DOHH2 (cell line): ENCODE data around the gene REV1.

Experiments
- H3F3A ChIP-seq: fragments of 200-600 bp; sonication (generic), shearing (Covaris generic); 2 replicates; pipeline ENCODE4 v1.6.0; 2016; ENCODE audit warnings: antibody characterized with exemption, mild to moderate bottlenecking; ENCODE audit not compliant: control insufficient read depth, insufficient read depth
- H3K27ac ChIP-seq: fragments of 200-600 bp; sonication (generic); 2 replicates; pipeline ENCODE4 v1.5.1; 2014; ENCODE audit warnings: low read depth, mild to moderate bottlenecking, low read length, moderate library complexity
- H3K27me3 ChIP-seq: fragments of 200-600 bp; sonication (generic); 2 replicates; pipeline ENCODE4 v1.6.1; 2014; ENCODE audit warnings: mild to moderate bottlenecking, low read length, mixed read lengths; ENCODE audit not compliant: control insufficient read depth
- H3K36me3 ChIP-seq: fragments of 200-600 bp; sonication (generic); 2 replicates; pipeline ENCODE4 v1.6.1; 2014; ENCODE audit warnings: mild to moderate bottlenecking, low read length, moderate library complexity, mixed read lengths; ENCODE audit not compliant: control insufficient read depth
- H3K4me1 ChIP-seq: fragments of 200-600 bp; sonication (generic); 2 replicates; pipeline ENCODE4 v1.6.1; 2014; ENCODE audit warnings: mild to moderate bottlenecking, low read length, mixed read lengths; ENCODE audit not compliant: control insufficient read depth
- H3K4me2 ChIP-seq: fragments of 200-600 bp; sonication (generic); 2 replicates; pipeline ENCODE4 v1.6.0; 2014; ENCODE audit warnings: mild to moderate bottlenecking, low read length, moderate library complexity
- H3K4me3 ChIP-seq: fragments of 200-600 bp; sonication (generic); 2 replicates; pipeline ENCODE4 v1.5.1; 2014; ENCODE audit warnings: mild to moderate bottlenecking, low read length, mixed read lengths
- H3K79me2 ChIP-seq: fragments of 200-600 bp; sonication (generic); 2 replicates; pipeline ENCODE4 v1.6.1; 2014; ENCODE audit warnings: mild to moderate bottlenecking, low read length, mixed read lengths; ENCODE audit not compliant: control insufficient read depth
- H3K9me2 ChIP-seq: fragments of 200-600 bp; sonication (generic); replicated peaks from 2 replicates; pipeline ENCODE4 v1.6.1; 2014; ENCODE audit warnings: mild to moderate bottlenecking, low read length, mixed read lengths; ENCODE audit not compliant: control insufficient read depth
- H3K9me3 ChIP-seq: fragments of 200-600 bp; sonication (generic); 2 replicates; pipeline ENCODE4 v1.6.1; 2014; ENCODE audit warnings: antibody characterized with exemption, low read length, mixed read lengths; ENCODE audit not compliant: control insufficient read depth, insufficient read depth
- H4K20me1 ChIP-seq: fragments of 200-600 bp; sonication (generic); 2 replicates; pipeline ENCODE4 v1.6.0; 2014; ENCODE audit warnings: low read depth, mild to moderate bottlenecking, antibody characterized with exemption, low read length, moderate library complexity; ENCODE audit not compliant: control insufficient read depth, insufficient read depth
- CTCF ChIP-seq: fragments of 200-600 bp; sonication (generic); IDR thresholded peaks from one replicate; pipeline ENCODE4 v1.5.1; 2014; ENCODE audit warnings: antibody characterized with exemption, mild to moderate bottlenecking, low read depth, low read length; ENCODE audit not compliant: poor library complexity, severe bottlenecking
- EZH2phosphoT487 ChIP-seq: fragments of 200-600 bp; sonication (generic); IDR thresholded peaks from 2 replicates; pipeline ENCODE4 v1.6.1; 2017; ENCODE audit warnings: borderline replicate concordance, mild to moderate bottlenecking, antibody characterized with exemption, low read length, moderate library complexity, mixed read lengths

Gene REV1

GRCh38 chr2:99399063-99399462 is 90.8 kb downstream of the REV1 start:
- peaks cover 13% of the 10 kb centered on the region for H3F3A ChIP-seq
- TF ChIP-seq EZH2phosphoT487 (no peak), CTCF (no peak)
- H3K4me2 ChIP-seq = no peak overlapping the region
- H3K9me3 ChIP-seq = no peaks in the 10 kb centered on the region
- H3K4me3 ChIP-seq = no peak overlapping the region
- H3K9me2 ChIP-seq = no peaks in the 10 kb centered on the region
- no peaks in the 10 kb centered on the region for H4K20me1 ChIP-seq
- no peaks in the 10 kb centered on the region for H3K27me3 ChIP-seq
- H3K79me2 ChIP-seq = no peaks in the 10 kb centered on the region
- peaks cover under 1% of the 10 kb centered on the region; the same call in 1 of the 2 replicates for H3K4me1 ChIP-seq
- H3K36me3 ChIP-seq = peaks cover 100% of the 10 kb centered on the region
- no peak overlapping the region for H3K27ac ChIP-seq

- Histone ChIP-seq H3K4me2 (no peak overlapping the region), H3K4me3 (no peak overlapping the region), H3K27ac (no peak overlapping the region), H3K9me2 (no peaks in the 10 kb centered on the region), H3F3A (peaks cover 15% of the 10 kb centered on the region), H3K79me2 (no peaks in the 10 kb centered on the region), H3K4me1 (no peaks in the 10 kb centered on the region), H3K27me3 (no peaks in the 10 kb centered on the region), H3K36me3 (peaks cover 100% of the 10 kb centered on the region), H4K20me1 (no peaks in the 10 kb centered on the region), H3K9me3 (no peaks in the 10 kb centered on the region)
- TF ChIP-seq EZH2phosphoT487 (no peak), CTCF (no peak)
Measured at GRCh38 chr2:99398303-99398702, 91.5 kb downstream of the REV1 start.

DNA sequence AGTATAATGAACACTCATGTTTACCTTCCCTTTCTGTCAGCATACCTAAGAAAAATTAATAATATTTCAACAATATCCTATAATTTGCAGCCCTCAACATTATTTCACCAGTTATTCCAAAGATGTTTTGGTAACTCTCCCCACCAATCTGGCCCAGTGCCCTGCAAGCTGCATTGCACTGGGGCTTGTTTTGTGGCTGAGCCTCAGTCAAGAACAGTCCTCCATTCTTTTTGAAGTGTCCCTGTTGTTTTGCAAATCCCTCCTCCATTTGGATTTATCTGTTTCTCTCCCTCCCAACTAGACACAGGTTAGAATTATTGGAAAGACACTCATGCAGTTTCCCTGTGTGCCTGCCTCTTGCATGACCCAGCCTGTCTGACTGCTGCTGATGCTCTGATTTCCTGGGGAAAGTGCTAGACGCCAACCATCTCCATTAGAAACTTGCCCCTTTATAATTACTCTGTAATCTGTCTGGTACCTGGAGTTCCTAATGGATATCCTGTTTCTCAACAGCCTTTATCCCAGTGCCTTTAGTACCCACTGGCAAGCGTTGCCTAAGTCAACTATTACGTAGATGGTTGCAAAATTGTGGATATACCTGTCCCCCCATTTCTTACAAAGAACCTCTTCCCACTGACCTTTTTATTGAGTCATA is 92.4 kb downstream of the REV1 start:
- Histone ChIP-seq H3K27ac (no peak overlapping the region), H3F3A (peaks cover 15% of the 10 kb centered on the region), H3K9me2 (no peaks in the 10 kb centered on the region), H3K4me3 (no peak overlapping the region), H3K27me3 (no peaks in the 10 kb centered on the region), H3K36me3 (peaks cover 98% of the 10 kb centered on the region), H3K9me3 (no peaks in the 10 kb centered on the region), H3K4me1 (no peaks in the 10 kb centered on the region), H4K20me1 (no peaks in the 10 kb centered on the region), H3K79me2 (no peaks in the 10 kb centered on the region), H3K4me2 (no peak overlapping the region)
- TF ChIP-seq EZH2phosphoT487 = no peak
- TF ChIP-seq CTCF = no peak
